Activated CD8-positive, alpha-beta T cell treated with anti-CD3 and anti-CD28 coated beads for 36 hours (primary cell): ENCODE data around the gene DUSP19. TPM values are rescaled to one million over a fixed set of nuclear protein-coding genes. Genes with fewer than 3 reads are reported as not detected.

ENCODE experiments used
- ATAC-seq: fragments of 200-7000 bp; cut with Tn5 transposase; one replicate; pipeline ENCODE4 v1.10.0; 2021; ENCODE audit warnings: mild to moderate bottlenecking, moderate library complexity
- CTCF ChIA-PET: fragments of 350-600 bp; sonication (Branson Sonifier 250); formaldehyde crosslinking; loops from one replicate; lab custom pipeline; 2021; ENCODE audit warnings: antibody characterized with exemption; lab: Charles Lee
- POLR2A ChIA-PET: fragments of 350-600 bp; sonication (Branson Sonifier 250); formaldehyde crosslinking; loops from one replicate; lab custom pipeline; 2021; ENCODE audit warnings: antibody characterized with exemption; lab: Charles Lee
- DNase-seq: peaks from one replicate; pipeline ENCODE4 v3.0.0-alpha.2; 2020
- H3K27ac Mint-ChIP-seq: one replicate; pipeline ENCODE4 v1.8.0; 2021; ENCODE audit warnings: mild to moderate bottlenecking, mixed read lengths
- H3K27me3 Mint-ChIP-seq: one replicate; pipeline ENCODE4 v1.8.0; 2021; ENCODE audit warnings: mixed read lengths
- H3K36me3 Mint-ChIP-seq: one replicate; pipeline ENCODE4 v1.8.0; 2021; ENCODE audit warnings: low read depth, mixed read lengths
- H3K4me1 Mint-ChIP-seq: one replicate; pipeline ENCODE4 v1.8.0; 2021; ENCODE audit warnings: low read depth, mixed read lengths
- H3K4me3 Mint-ChIP-seq: one replicate; pipeline ENCODE4 v1.8.0; 2021; ENCODE audit warnings: mild to moderate bottlenecking, moderate library complexity, mixed read lengths
- H3K9me3 Mint-ChIP-seq: one replicate; pipeline ENCODE4 v1.8.0; 2021; ENCODE audit warnings: mixed read lengths
- intact Hi-C: fragments of 100-400 bp; cut with micrococcal nuclease; formaldehyde crosslinking; loops from one replicate; pipeline ENCODE4 v1.10.0; 2022
- total RNA-seq, 2 experiments: library from RNA; stranded (reverse); gene quantifications; one replicate each; pipeline ENCODE4 v1.2.3, GENCODE V29; 2021
- TF ChIP-seq, protein P1 (sequence below): fragments of 200-600 bp; IDR thresholded peaks from one replicate; pipeline ENCODE4 v1.8.0; 2022; ENCODE audit warnings: antibody characterized with exemption, mild to moderate bottlenecking

Gene DUSP19, protein sequence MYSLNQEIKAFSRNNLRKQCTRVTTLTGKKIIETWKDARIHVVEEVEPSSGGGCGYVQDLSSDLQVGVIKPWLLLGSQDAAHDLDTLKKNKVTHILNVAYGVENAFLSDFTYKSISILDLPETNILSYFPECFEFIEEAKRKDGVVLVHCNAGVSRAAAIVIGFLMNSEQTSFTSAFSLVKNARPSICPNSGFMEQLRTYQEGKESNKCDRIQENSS
- total RNA-seq: 1 to 10 TPM; 2.1 to 2.3 TPM

GRCh38 chr2:183078464-183079138 is at the start of gene DUSP19:
Gene DUSP19 (plus strand): TSS chr2:183078747. CDS start chr2:183078934, 187 bp downstream.
- Mint-ChIP-seq H3K9me3 (no peaks in the 10 kb centered on the region), H3K27ac (peak within 1 kb of the TSS; percentile 43), H3K4me3 (peak within 1 kb of the TSS; percentile 80), H3K4me1 (peaks cover 6% of the 10 kb centered on the region), H3K36me3 (no peaks in the 10 kb centered on the region), H3K27me3 (peaks cover 3% of the 10 kb centered on the region)
- TF ChIP-seq, protein P1, sequence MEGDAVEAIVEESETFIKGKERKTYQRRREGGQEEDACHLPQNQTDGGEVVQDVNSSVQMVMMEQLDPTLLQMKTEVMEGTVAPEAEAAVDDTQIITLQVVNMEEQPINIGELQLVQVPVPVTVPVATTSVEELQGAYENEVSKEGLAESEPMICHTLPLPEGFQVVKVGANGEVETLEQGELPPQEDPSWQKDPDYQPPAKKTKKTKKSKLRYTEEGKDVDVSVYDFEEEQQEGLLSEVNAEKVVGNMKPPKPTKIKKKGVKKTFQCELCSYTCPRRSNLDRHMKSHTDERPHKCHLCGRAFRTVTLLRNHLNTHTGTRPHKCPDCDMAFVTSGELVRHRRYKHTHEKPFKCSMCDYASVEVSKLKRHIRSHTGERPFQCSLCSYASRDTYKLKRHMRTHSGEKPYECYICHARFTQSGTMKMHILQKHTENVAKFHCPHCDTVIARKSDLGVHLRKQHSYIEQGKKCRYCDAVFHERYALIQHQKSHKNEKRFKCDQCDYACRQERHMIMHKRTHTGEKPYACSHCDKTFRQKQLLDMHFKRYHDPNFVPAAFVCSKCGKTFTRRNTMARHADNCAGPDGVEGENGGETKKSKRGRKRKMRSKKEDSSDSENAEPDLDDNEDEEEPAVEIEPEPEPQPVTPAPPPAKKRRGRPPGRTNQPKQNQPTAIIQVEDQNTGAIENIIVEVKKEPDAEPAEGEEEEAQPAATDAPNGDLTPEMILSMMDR: no peak
- DNase-seq: peak; percentile 91
- intact Hi-C loops: no loop called here
- POLR2A ChIA-PET: interaction anchor here (0.6 to 1.6 kb wide), 3 partner anchors 14 to 838 kb away, joined by 3 read pairs; no protein-coding TSS in a partner anchor
- CTCF ChIA-PET: interaction anchor here (0.6 to 1.8 kb wide), 3 partner anchors 8 to 1144 kb away, joined by 3 to 4 read pairs (median 3); no protein-coding TSS in a partner anchor
- ATAC-seq: peak; percentile 95

DNA sequence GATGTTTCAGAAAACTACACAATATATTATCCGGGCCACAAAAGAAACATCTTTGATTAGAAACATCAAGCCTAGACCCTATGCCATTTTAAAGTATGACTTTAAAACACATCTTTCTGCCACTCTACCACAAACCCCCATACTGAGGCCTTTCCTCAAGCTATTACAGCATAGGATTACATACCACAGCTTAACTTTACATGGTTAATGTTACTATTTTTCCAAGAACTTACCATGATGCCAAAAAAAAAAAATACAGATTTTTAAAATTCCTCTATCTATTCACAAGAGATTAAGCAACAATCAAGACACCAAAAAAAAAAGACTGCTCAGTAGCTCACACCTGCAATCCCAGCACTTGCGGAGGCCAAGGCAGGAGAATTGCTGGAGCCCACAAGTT is 49.3 kb upstream of the DUSP19 start:
- intact Hi-C loops: no loop called here
- CTCF ChIA-PET: no interaction called here
- TF ChIP-seq, protein P1: no peak
- no peaks in the 10 kb centered on the region for H3K36me3 Mint-ChIP-seq
- no peak overlapping the region for H3K4me3 Mint-ChIP-seq
- POLR2A ChIA-PET: interaction anchor here (1.0 kb wide), 1 partner anchor 13 kb away, joined by 5 read pairs; no protein-coding TSS in a partner anchor
- no peak overlapping the region for H3K27ac Mint-ChIP-seq
- no peaks in the 10 kb centered on the region for H3K9me3 Mint-ChIP-seq
- peaks cover 47% of the 10 kb centered on the region for H3K27me3 Mint-ChIP-seq
- ATAC-seq: no peak
- no peak for DNase-seq
- no peaks in the 10 kb centered on the region for H3K4me1 Mint-ChIP-seq

GRCh38 chr2:183031911-183032794 is 46.4 kb upstream of the DUSP19 start:
- Mint-ChIP-seq H3K27ac (no peak overlapping the region), H3K27me3 (peaks cover 59% of the 10 kb centered on the region), H3K4me3 (no peak overlapping the region), H3K9me3 (no peaks in the 10 kb centered on the region), H3K36me3 (no peaks in the 10 kb centered on the region), H3K4me1 (peaks cover 18% of the 10 kb centered on the region)
- ATAC-seq (no peak), DNase-seq (no peak)
- TF ChIP-seq, protein P1: no peak
- intact Hi-C loops: no loop called here
- POLR2A ChIA-PET: no interaction called here
- CTCF ChIA-PET: no interaction called here

DNA sequence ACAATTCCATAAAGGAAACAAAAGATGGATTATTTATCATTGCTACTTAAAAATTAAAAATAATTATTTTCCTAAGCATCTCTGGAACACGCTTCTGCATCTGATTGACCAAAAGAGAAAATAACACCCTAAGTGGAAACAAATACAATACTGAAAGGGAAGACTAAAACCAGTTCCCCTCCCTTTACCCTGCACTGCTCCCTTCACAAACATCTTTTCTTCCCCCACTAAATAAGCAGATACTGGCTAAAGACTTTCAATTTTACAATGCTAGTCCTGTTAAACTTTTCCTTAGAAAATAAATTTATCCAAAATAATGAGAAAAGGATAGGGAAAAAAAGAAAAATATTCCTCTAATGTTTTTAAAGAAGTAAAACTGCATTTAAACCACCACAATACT is 44.6 kb upstream of the DUSP19 start:
- ChIA-PET POLR2A (no interaction called here), CTCF (no interaction called here)
- Mint-ChIP-seq H3K27me3 (peaks cover 62% of the 10 kb centered on the region), H3K9me3 (no peaks in the 10 kb centered on the region), H3K4me1 (peaks cover 22% of the 10 kb centered on the region), H3K36me3 (no peaks in the 10 kb centered on the region), H3K4me3 (no peak overlapping the region), H3K27ac (no peak overlapping the region)
- TF ChIP-seq, protein P1: no peak
- DNase-seq (no peak), ATAC-seq (no peak)
- intact Hi-C loops: no loop called here
